PFSK-1 (cell line): ENCODE data around the gene TWF1. TPM values are rescaled to one million over a fixed set of nuclear protein-coding genes. Genes with fewer than 3 reads are reported as not detected.
A peak's percentile ranks its signal among the peaks of the same experiment; 100 is the strongest.

ENCODE experiments used
- FOXP2 ChIP-seq: optimal IDR thresholded peaks from 2 replicates; pipeline ENCODE3; 2011; ENCODE audit warnings: borderline replicate concordance, control low read depth, inconsistent platforms; ENCODE audit not compliant: insufficient read depth; ENCODE audit errors: extremely low read length, extremely low read depth
- POLR2AphosphoS5 ChIP-seq: IDR thresholded peaks from 2 replicates; pipeline ENCODE4 v1.6.1; 2012; ENCODE audit warnings: low read depth, mild to moderate bottlenecking, control low read depth, low read length, moderate library complexity
- SIN3A ChIP-seq: IDR thresholded peaks from 2 replicates; pipeline ENCODE4 v1.6.1; 2012; ENCODE audit warnings: mild to moderate bottlenecking, low read length, moderate library complexity, borderline replicate concordance; ENCODE audit not compliant: insufficient read depth
- TAF1 ChIP-seq: IDR thresholded peaks from 2 replicates; pipeline ENCODE4 v1.6.1; 2012; ENCODE audit warnings: low read length, control low read depth, borderline replicate concordance; ENCODE audit not compliant: insufficient read depth
- polyA plus RNA-seq: library from polyadenylated mRNA; unstranded; fragments of >200 nt; gene quantifications from one replicate; pipeline ENCODE4 v1.2.1, GENCODE V29; 2012; ENCODE audit warnings: low read depth, missing spikeins; ENCODE audit not compliant: insufficient read length
- TF ChIP-seq, protein P1 (sequence below), 2 experiments: IDR thresholded peaks; 2 replicates each; pipeline versions ENCODE4 v1.6.1 to v1.8.0; 2011 to 2012; ENCODE audit warnings: low read depth in 2 of 2, low read length in 2 of 2, control low read depth in 1 of 2, inconsistent platforms in 1 of 2, mild to moderate bottlenecking in 1 of 2, moderate library complexity in 1 of 2; ENCODE audit not compliant: insufficient read depth in 1 of 2

Gene TWF1
- polyA plus RNA-seq: 40.6 TPM

DNA sequence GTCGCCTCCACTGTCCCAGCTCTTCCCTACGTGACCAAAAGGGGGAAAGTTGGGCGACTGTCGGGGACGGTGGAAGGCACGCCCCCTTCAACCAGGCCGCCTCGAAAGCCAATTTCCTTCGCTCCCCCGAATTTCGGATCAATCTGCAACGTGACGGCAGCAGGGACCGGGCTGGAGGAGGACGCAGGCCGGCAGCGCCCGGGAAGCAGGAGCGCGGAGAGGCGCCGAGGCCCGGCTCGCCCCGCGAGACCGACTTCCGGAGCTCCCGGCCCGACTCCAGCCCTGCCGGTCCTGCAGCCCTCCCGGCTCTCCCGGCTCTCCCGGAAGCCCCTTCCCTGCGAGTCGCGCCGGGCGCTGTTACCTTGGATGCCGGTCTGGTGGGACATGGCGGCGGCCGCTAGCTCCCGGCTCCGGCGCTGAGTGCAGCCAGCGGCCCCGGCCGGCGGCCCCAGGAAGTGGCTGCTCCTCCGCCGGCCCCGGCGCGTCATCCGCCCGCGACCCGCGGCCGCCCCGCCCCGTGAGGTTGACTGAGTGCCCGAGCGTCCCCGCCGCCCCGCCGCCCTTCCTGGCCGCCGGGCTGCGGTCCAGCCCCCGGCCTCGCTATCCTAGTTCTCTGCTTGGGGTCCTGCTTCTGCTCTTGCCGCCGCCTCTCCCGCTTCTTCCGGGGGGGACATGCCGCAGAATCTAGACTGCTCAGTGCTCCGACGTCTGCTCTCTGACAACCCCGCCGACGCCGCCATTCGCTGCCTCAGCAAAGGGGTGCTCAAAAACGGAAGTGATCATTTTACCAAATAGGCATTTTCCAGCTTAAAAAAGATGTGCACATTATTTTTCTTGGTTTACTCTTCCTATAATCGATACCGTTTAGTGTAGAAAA, at the start of gene TWF1:
Gene TWF1, minus strand, starts transcription at position 458 of the 877 bp plus-strand sequence. Its CDS starts 72 bp downstream, at position 386.
- TF ChIP-seq SIN3A: peak; percentile 17; the same call in 1 of the 2 replicates
- peak; percentile 82 for TF ChIP-seq POLR2AphosphoS5
- TF ChIP-seq, protein P1, sequence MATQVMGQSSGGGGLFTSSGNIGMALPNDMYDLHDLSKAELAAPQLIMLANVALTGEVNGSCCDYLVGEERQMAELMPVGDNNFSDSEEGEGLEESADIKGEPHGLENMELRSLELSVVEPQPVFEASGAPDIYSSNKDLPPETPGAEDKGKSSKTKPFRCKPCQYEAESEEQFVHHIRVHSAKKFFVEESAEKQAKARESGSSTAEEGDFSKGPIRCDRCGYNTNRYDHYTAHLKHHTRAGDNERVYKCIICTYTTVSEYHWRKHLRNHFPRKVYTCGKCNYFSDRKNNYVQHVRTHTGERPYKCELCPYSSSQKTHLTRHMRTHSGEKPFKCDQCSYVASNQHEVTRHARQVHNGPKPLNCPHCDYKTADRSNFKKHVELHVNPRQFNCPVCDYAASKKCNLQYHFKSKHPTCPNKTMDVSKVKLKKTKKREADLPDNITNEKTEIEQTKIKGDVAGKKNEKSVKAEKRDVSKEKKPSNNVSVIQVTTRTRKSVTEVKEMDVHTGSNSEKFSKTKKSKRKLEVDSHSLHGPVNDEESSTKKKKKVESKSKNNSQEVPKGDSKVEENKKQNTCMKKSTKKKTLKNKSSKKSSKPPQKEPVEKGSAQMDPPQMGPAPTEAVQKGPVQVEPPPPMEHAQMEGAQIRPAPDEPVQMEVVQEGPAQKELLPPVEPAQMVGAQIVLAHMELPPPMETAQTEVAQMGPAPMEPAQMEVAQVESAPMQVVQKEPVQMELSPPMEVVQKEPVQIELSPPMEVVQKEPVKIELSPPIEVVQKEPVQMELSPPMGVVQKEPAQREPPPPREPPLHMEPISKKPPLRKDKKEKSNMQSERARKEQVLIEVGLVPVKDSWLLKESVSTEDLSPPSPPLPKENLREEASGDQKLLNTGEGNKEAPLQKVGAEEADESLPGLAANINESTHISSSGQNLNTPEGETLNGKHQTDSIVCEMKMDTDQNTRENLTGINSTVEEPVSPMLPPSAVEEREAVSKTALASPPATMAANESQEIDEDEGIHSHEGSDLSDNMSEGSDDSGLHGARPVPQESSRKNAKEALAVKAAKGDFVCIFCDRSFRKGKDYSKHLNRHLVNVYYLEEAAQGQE (IDR thresholded peaks at IDR 0.05; ENCODE audit: insufficient read depth in 1 of 2, low read depth in 2 of 2, low read length in 2 of 2): no peak
- no peak; the same call in 1 of the 2 replicates for TF ChIP-seq TAF1
- no peak for TF ChIP-seq FOXP2

DNA sequence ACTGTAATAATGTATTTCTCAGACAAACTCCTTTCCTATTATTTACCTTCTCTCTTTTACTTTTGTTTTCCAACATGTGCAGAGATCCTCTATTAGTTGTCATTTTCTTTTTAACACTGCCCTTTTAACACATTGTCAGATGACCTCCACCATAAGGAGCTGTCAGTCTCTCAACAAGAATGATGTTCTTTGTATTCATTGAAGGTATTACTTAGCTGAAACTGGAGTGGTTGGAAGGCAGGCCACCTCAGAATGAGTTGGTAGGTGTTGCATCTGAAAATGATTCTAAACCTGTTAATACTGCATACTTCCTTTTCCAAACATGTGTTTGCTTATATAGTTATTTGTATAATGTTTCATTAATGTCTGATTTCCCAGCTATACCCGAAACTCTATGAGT, 46.6 kb upstream of the TWF1 start:
- TF ChIP-seq, protein P1 (IDR thresholded peaks at IDR 0.05; ENCODE audit: insufficient read depth in 1 of 2, low read depth in 2 of 2, low read length in 2 of 2): no peak
- no peak for TF ChIP-seq TAF1
- no peak for TF ChIP-seq SIN3A
- TF ChIP-seq POLR2AphosphoS5: no peak
- no peak for TF ChIP-seq FOXP2

DNA sequence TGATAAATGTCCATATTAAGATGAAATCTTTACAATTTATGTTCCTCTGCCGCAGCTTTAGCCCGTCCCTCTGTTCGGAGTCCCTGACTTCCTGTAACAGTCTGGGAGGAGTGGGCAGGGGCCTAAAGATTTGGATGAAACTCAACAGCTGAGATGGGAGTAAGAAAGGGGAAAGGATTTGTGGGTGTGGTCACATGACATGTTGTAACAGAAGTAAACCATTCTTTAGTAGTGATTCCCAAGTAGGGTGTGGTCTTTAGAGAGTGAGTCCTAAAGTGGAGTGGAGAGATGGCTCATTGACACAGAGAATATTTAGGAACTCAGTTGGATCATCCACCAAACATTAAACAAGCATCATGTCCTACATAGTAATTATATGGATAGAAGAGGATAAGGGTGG, 42.7 kb upstream of the TWF1 start:
- TF ChIP-seq SIN3A (no peak), POLR2AphosphoS5 (no peak), FOXP2 (no peak), TAF1 (no peak)
- TF ChIP-seq, protein P1 (IDR thresholded peaks at IDR 0.05; ENCODE audit: insufficient read depth in 1 of 2, low read depth in 2 of 2, low read length in 2 of 2): no peak

DNA sequence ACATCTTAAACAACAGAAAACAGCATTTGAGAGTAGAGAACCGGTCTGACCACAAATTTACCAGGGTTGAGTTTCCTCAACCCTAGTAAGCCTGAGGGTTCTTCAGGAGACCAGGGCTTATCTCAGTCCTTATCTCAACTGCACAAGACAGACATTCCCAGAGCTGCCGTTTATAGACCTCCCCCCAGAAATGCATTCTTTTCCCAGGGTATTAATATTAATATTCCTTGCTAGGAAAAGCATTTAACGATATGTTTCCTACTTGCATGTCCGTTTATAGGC, 42.0 kb upstream of the TWF1 start:
- TF ChIP-seq FOXP2: no peak
- no peak for TF ChIP-seq POLR2AphosphoS5
- no peak for TF ChIP-seq SIN3A
- TF ChIP-seq, protein P1 (IDR thresholded peaks at IDR 0.05; ENCODE audit: insufficient read depth in 1 of 2, low read depth in 2 of 2, low read length in 2 of 2): no peak
- no peak for TF ChIP-seq TAF1
